GM19452 (cell line): ENCODE measurements around the gene FBLIM1.

ENCODE experiments used
- ATAC-seq: cut with Tn5 transposase; IDR thresholded peaks from one replicate; pipeline ENCODE4 v1.9.1; 2021; ENCODE audit not compliant: unreplicated experiment

FBLIM1 gene

DNA sequence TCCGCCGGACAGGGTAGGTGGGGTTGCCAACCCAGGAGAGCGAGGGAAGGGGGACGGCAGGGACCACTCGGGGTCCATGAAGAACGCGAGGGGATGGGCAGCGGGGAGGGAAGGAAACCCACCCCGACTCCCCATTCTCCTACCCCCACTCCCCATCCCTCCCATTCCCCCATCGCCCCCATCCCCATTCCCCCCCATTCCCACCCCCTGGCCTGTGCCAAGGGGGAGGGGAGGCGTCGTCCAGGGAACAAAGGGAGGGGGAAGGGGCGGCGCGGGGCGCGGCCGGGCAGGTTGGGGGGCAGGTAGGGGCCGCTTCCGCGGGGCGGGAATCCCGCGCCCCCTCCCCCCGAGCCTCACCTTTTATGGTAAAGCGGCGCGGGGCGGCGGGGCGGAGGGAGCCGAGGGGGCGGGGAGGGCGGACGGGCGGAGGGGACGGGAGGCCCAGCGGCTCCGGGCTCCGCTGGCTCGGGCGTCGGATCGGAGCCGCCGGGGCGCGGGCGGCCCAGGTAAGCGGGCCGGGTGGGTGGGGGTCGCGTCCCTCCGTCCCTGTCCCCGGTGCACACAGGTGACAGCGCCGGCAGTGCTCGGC, at the start of gene FBLIM1:
Gene FBLIM1, plus strand, starts transcription at position 453 of the 589 bp plus-strand sequence. CDS start 6,189 bp downstream, outside the sequence.
- no peak for ATAC-seq

- ATAC-seq: no peak
These were observed 49.4 kb upstream of the FBLIM1 start for GRCh38 chr1:15709226-15709625.

DNA sequence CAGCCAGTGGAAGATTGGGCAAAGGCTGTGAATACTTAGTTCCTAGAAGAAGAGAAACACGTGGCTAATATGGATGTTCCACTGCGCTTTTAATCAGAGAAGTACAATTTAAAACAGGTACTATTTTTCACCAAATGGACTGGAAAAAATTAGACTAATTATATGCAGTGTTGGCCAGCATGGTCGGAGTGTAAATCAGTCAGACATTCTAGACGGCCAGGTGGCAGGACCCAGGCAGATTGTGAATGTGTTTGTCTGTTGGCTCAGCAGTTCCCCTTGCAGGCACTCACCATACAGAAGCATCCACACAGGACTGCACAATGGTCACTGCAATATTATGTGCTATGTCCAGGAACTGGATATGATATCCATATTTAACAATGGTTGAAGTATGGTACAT, 46.4 kb upstream of the FBLIM1 start:
- ATAC-seq: no peak

- no peak for ATAC-seq
These were observed 44.0 kb upstream of the FBLIM1 start for GRCh38 chr1:15714406-15715136.

- ATAC-seq: no peak
These were observed 41.0 kb upstream of the FBLIM1 start for GRCh38 chr1:15717418-15718125.

DNA sequence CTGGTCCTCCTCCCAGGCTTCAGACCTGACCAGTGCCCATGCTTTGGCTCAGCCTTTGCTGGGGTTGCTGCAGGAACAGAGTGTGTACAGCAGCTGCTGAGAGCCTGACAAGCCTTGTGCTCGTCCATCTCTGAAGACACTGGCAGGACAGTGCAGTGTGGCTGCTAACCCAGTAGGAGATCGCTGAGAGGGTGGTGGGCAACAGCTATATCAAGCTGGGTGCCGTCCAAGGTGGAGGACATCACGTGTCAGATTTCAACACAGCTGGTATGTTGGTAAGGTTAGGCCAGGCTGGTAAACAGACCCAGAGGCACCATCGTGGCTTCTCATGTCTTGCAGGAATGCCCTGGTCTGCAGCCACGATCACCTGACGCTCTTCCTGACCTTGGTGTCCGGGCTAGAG, 40.4 kb upstream of the FBLIM1 start:
- no peak for ATAC-seq

GRCh38 chr1:15719381-15720120, 39.0 kb upstream of the FBLIM1 start:
- ATAC-seq: no peak

DNA sequence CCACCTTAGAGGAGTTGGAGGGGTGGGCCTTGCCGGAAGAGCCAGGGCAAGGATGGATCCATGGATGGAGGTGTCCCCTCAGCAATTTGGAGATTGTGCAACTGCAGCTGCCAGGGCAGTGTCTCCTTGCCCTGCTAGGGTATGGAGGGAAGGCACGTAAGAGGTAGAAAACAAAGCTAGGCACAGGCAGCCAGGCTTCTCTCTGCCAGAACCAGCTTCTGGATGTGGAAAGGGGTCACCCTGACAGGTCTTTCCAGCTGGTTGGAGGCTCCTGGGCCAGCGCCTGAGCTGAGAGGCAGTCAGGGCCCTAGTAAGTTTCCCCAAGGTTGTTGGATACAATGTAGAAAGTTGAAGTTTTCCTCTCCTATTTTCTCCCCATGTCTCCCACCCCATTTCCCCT, 37.7 kb upstream of the FBLIM1 start:
- no peak for ATAC-seq

DNA sequence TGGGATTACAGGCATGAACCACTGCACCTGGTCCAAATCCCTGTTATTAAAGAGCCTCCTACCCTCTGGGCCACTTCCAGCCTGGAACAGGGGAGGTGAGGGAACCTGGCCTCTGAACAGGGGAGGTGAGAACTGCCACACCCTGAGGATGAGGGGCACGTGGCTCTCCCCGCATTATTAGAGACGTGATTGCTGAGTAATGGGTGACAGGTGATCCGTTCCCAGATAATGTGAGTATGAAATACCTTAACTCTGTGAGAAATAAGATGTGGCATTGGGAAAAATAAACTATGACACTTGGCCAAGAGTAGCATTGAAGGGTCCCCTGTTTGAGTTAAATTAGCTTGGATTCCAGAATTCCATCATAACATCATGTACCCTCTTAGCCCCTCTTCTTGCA, 36.2 kb upstream of the FBLIM1 start:
- ATAC-seq: no peak

DNA sequence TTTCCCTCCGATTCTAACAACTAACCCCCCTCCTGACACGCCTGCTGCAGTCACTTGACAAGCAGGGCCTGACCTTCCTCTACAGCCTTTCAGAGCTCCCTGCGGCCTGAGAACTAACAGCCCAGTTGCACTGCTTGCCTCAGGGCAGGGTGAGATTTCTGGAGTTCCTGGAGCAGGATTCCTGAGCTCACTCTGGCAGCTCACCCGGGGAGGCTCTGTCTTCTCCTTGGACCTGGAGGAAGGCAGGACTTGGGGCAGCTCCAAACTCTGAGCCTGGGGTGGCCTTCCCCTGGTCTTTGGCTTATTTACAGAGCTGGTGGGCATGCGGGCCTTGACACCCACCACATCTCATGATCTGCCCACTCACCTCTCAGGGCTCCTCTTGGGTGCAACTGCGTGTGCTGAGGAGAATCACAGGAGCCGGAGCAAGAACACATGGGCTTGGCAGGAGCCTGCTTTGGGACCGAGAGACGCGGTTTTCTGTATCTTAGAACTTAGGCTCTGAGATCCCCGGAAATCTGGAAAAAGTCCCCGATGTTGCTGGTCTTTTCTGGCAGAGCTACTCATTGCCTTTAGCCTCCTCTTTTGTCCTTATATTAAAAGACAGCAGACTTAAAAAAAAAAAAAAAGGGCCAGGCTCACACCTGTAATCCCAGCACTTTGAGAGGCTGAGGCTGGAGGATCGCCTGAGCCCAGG, 35.6 kb upstream of the FBLIM1 start:
- no peak for ATAC-seq

DNA sequence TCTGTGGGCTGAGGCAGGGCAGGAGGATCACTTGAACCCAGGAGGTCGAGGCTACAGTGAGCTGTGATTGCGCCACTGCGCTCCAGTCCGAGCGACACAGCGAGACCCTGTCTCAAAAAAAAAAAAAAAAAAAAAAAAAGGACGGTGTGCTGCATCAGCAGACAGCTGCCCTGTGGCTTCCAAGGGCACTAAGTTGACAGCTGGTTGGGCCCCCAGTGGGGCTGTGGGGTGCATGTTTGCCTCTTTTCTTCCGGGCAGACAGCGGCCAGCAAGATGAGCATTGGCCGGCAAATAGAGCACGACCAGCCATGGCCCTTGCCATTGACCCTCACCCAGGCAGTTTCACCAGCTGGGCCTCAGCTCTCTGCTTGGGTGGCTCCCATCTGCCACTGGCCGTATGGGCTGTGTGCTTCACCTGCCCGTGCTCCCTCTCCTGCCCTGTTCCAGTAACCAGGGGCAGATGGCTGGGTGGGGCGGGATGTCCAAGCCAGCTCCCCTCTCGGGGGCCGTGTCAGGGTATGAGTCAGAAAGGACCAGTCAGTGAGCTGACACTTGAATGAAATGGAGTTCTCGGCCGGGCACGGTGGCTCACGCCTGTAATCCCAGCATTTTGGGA, 34.9 kb upstream of the FBLIM1 start:
- ATAC-seq: no peak

DNA sequence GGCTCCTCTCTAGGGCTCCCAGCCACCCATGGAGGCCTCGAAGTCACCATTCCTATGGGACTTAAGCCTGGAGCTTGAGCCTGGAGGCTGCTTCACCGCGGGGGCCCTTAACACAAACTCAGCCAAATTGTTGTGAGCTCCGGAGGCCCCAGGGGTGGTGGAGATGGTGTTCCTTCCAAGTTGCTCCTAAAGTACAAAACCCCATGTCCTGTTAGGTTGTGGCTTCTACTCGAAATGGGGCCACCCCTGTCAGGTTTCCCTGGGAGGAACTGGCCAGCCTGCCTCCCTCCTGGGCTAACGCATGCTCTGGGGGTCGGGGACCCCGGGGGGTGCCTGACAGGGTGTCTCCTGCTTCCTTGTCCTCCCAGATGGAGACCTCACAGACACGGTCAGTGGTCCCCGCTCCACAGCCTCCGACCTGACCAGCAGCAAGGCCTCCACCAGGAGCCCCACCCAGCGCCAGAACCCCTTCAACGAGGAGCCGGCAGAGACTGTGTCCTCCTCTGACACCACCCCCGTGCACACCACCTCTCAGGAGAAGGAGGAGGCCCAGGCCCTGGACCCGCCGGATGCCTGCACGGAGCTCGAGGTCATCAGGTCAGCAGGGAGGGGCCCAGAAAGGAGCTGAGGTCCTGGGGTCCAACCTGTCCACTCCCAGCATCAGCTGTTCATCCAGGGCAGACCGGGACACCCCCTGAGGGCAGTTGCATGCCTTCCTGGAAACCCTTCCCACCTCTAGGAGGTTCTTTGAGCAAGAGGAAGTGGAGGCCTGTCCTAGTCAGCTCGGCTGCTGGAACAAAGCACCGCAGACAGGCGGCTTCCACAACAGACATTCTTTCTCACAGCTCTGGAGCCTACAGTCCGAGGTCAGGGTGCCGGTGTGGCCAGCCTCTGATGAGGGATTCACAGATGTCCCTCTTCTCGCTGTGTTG, 33.4 kb upstream of the FBLIM1 start:
- ATAC-seq: no peak

- no peak for ATAC-seq
These were observed 32.1 kb upstream of the FBLIM1 start for GRCh38 chr1:15726508-15726907.

GRCh38 chr1:15727021-15727420, 31.6 kb upstream of the FBLIM1 start:
- no peak for ATAC-seq

DNA sequence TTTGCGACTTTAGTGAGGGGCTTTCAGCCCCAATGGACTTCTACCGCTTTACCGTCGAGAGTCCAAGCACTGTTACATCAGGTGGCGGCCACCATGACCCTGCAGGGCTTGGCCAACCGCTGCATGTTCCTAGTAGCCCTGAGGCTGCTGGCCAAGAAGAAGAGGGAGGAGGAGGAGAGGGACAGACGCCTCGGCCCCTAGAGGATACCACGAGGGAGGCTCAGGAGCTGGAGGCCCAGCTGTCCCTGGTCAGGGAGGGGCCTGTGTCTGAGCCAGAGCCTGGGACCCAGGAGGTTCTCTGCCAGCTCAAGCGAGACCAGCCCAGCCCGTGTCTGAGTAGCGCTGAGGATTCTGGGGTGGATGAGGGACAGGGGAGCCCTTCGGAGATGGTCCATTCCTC, 31.2 kb upstream of the FBLIM1 start:
- ATAC-seq: no peak

GRCh38 chr1:15727866-15728534, 30.6 kb upstream of the FBLIM1 start:
- ATAC-seq: no peak

- ATAC-seq: no peak
These were observed 29.5 kb upstream of the FBLIM1 start for GRCh38 chr1:15728937-15729657.

- no peak for ATAC-seq
These were observed 28.2 kb upstream of the FBLIM1 start for GRCh38 chr1:15730423-15730822.
